Adipose tissue (tissue), 3 donors: ENCODE data around the gene TMSB4X. TPM values are rescaled to one million over a fixed set of nuclear protein-coding genes. Genes with fewer than 3 reads are reported as not detected.
"Not testable (repeated sequence)": the region's sequence is repeated elsewhere in the genome, so short reads cannot be mapped to it uniquely, and the experiment has no call there.

Experiments
- H3K27ac ChIP-seq: one replicate; pipeline ENCODE4 v1.5.1; 2013; ENCODE audit warnings: low read depth, low read length
- WGBS, 3 donors: extraction: QIAGEN DNeasy Blood & Tissue Kit; methylation state at CpG; one replicate each; pipeline ENCODE4 v1.1.7; 2013; 5-methylcytosine and 5-hydroxymethylcytosine counted together
- polyA plus RNA-seq, 3 donors: library from polyadenylated mRNA; stranded (reverse); fragments of 200-250 nt; gene quantifications; one replicate each; pipeline ENCODE4 v1.2.3, GENCODE V29; 2013
- donor health status: healthy with polysubstance abuse.
- donor health status: Bipolar disorder and iron deficiency.
- donor health status: healthy.

Gene TMSB4X
- polyA plus RNA-seq, 3 donors = 1,590 to 13,149 (median 4,716) TPM

DNA sequence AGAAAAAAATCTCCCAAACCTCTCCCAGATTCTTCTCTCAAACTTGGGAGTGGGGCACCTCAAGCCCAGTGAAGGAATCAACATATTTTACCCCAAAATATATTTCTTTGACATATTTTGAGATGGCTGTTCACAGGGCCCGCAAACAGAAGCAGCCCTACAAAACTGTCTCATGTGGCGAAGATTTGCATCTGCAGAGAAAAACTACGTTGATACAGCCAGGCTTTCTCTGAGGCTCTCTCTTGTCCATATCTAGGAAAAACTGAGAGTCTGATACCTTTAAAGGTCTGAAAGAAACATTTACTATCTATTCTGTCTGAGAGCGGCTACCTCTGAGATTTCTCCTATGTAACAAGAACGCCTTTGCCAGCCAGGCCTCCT is 23.3 kb upstream of the TMSB4X start:
- H3K27ac ChIP-seq = no peak overlapping the region
- WGBS, 3 donors = 85 to 91% (median 87%) methylated on average over 5 of the region's 5 CpGs

DNA sequence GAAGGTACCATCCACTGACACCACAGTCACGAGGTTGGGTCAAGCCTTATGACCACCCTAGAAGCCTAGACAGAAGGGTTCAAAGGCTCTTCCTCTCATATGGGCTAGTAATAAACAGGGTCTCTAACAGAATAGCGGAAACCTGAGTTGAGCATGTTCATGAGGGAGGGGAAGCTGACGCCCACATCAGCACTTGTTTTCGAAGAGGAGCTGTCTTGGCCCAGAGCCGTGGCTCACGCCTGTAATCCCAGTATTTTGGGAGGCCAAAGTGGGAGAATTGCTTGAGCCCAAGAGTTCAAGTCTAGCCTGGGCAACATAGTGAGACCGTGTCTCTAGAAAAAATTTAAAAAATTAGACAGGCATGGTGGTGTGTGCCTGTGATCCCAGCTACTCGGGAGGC is 21.5 kb upstream of the TMSB4X start:
- no peak overlapping the region for H3K27ac ChIP-seq
- 85 to 92% (median 85%) methylated on average over 8 of the region's 8 CpGs for WGBS, 3 donors

DNA sequence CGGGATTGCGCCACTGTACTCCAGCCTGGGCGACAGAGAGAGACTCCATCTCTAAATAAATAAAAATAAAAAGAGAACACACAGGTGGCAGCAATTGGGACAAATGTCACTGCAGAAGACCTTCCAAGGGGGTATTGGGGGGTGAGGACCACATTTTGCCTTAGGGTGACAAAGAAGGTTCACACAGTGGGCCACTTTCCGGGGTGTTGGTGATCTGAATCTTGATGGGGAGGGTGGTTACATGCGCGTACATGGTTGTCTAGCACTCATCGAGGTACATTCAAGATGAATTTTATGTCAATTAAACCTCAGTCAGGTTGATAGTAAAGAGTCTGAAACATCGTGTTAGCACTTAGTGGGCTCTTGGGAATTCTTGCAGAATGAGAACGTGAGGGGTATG is 20.5 kb upstream of the TMSB4X start:
- 83 to 91% (median 84%) methylated on average over 9 of the region's 9 CpGs for WGBS, 3 donors
- no peak overlapping the region for H3K27ac ChIP-seq

DNA sequence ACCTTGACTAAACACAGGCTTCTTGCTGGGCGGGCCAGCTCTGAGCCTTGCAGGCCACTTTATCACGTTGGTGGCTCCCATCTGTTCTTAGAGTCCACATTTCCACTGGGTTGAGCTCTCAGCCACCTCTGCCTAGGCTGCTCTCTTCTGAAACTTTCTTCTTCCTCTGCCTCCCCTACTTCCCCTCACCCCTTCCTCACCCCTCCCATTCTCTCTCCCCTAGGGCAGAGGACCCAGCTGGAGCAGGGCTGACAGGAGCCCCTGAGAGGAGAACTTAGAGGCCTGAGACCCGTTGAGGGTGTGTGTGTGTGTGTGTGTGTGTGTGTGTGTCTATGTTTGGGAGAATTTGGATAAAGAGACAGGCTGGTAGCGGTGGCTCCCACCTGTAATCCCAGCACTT is 19.9 kb upstream of the TMSB4X start:
- WGBS, 3 donors = 53 to 88% (median 69%) methylated on average over 3 to 4 of the region's 4 CpGs

DNA sequence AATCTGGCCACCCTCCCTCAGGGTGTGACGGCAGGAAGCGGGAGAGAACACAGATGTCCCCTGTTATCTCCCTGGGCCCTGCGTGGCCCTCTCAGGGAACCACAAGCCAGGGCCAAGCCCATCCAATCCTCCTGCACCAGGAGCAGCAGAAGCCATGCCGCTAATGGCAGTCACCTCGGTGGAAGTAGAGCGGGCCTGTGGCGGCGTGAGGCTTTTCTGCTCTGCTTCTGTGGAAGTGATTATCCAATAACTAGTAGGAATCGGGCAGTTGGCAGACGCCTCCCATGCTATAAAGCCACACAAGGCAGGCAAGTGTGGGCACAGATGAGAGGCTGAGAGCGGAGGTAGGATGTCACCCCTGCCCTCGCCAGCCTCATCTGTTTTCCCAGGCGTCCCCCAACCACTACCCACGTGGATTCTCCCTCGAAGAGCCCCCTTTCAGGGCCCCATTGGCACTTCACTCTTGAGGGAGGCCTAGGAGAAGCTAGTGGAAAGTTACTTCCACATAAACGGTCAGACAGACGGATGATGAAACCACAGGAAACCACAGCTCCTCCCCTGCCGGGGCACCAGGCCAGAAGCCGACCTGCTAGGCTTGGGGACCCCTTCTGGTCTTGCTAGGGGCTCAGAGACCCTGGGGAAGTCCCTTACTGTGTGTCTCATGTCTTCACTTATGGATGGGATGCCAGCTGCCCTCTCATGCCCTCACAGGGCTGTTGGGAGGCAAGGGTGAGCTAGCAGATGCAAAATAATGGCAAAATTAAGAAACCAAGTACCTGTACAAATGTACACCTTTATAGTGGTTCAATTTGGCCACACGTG is 18.8 kb upstream of the TMSB4X start:
- WGBS, 3 donors = 29 to 52% (median 41%) methylated on average over 18 to 20 of the region's 20 CpGs
- H3K27ac ChIP-seq = no peak overlapping the region

More for the DNA sequence above, 19.9 kb upstream of the TMSB4X start:
- no peak overlapping the region for H3K27ac ChIP-seq

DNA sequence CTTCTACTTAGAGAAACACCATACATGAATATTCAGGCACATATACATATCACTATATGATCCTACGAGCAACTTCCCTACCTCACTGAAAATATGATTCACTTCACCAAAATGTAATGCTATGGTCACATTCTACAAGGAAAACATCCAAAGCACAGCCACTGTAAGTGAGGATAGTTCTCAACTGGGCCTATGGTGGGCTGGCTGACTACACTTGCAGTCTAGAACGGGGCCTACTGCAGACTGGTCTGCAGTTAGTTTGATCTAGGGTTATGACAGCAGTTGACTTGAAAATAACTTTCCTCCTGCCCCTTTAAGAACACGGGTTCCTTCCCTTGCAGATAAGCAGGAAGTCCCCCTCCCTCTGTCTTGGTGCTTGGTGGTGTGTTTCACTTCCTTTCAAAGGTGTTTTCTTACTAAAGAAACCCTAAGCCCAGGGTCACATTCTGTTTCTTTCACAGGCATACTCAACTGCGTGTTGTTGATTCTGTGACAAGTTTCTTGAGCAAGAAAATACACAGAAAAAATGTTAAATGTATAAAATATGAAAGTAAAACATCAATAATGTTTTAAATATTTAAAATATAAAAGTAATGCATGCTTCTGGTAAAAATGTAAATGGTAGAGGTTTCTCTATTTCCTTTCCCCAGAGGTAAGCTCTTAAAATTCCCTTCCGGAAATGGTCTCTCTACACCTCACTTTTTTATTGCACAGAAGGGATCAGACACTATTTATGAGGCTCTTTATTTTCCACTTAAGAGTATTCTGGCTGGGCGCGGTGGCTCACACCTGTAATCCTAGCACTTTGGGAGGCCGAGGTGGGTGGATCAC is 18.0 kb upstream of the TMSB4X start:
- WGBS, 3 donors = 42 to 61% (median 52%) methylated on average over 8 of the region's 8 CpGs
- H3K27ac ChIP-seq = no peak overlapping the region

DNA sequence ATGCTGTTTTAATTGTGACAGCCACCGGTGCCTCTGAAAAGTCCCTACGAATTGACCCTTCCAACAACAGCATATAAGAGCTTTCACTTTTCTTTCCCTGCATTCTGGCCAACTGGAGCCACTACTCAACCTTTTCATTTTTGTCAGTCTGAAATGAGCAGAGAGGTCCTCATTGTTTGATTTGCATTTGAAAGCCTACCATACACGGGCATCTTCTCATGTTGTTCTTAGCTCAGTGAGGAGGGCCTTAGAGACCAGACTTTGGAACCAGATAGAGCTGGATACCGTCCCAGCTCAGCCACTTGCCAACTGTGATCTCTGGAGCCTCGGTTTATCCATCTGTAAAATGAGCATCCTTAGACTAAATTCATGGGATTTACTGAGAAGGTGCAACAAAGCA is 16.9 kb upstream of the TMSB4X start:
- no peak overlapping the region for H3K27ac ChIP-seq
- 69 to 73% (median 73%) methylated on average over 5 of the region's 5 CpGs for WGBS, 3 donors

DNA sequence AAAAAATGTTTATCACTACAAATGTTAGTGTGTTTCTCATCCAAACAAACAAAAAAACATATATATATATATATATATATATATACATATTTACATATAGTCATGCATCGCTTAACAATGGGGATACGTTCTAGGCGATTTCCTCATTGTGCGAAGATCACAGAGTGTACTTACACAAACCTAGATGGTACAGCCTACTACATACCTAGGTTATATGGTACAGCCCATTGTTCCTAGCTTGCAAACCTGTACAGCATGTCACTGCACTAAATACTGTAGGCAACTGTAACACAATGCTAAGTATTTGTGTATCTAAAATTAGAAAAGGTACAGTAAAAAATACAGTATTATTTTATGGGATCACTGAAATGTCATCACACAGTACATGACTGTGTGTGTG is 16.4 kb upstream of the TMSB4X start:
- no peak overlapping the region for H3K27ac ChIP-seq
- 85 to 94% (median 86%) methylated on average over 4 of the region's 4 CpGs for WGBS, 3 donors

DNA sequence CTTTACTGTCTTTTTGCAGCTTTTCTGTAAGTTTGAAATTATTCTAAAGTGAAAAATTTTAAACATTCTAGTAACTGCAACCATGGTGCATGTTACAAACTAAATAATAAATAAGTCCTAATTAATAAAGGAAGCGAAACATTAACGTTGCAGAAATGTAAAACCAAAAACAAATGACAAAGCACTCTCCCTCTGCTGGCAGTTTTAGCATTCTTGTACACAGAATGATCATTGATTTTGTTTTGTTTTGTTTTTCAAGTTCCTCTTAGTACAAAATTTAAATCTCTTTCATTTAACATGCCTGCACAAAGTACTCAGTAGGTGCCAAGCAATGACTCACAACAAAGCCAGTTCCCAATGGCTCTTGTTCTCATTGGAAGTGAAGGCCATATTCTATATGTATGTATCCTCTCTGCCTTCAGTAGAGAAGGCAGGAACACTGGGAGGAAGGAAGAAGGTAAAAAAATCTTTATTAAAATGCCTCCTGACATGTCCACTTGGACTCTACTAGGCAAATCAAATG is 13.7 kb upstream of the TMSB4X start:
- no peak overlapping the region for H3K27ac ChIP-seq
- WGBS, 3 donors = 46 to 75% (median 61%) methylated on average over 2 of the region's 2 CpGs

DNA sequence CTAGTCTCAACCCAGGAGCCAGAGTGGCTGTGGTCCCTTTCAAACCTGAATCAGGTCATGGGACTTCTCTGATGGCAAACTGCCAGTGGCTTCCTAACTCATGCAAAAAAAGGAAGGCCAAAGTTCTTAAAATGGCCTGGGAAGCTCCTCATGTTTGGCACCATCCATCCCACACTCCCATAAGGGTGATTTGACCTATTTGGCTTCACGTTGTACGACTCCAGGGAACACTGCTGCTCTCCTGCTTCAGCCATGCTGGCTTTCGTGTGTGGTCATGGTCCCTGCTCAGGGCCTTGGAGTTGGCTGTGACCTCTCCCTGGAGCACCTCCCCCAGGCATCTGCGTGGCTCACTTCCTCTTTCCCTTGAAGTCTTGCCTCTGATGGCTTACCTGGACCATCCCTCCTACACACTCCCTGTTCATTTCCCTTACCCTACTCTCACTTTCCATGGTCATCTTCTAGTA is 12.8 kb upstream of the TMSB4X start:
- 67 to 82% (median 72%) methylated on average over 4 of the region's 4 CpGs for whole genome bisulfite sequencing, 3 donors
- H3K27ac ChIP-seq = no peak overlapping the region

DNA sequence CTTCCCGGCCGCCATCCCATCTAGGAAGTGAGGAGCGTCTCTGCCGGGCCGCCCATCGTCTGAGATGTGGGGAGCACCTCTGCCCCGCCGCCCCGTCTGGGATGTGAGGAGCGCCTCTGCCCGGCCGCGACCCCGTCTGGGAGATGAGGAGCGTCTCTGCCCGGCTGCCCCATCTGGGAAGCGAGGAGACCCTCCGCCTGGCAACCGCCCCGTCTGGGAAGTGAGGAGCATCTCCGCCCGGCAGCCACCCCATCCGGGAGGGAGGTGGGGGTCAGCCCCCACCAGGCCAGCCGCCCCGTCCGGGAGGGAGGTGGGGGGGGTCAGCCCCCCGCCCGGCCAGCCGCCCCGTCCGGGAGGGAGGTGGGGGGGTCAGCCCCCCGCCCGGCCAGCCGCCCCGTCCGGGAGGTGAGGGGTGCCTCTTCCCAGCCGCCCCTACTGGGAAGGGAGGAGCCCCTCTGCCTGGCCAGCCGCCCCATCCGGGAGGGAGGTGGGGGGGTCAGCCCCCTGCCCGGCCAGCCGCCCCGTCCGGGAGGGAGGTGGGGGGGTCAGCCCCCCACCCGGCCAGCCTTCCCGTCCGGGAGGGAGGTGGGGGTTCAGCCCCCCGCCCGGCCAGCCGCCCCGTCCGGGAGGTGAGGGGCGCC is 11.6 kb upstream of the TMSB4X start:
- 86 to 99% methylated on average over 17 to 23 of the region's 52 CpGs; no CpG with 5 or more reads in 1 of the 3 donors for WGBS, 3 donors
- not testable (repeated sequence) for H3K27ac ChIP-seq

DNA sequence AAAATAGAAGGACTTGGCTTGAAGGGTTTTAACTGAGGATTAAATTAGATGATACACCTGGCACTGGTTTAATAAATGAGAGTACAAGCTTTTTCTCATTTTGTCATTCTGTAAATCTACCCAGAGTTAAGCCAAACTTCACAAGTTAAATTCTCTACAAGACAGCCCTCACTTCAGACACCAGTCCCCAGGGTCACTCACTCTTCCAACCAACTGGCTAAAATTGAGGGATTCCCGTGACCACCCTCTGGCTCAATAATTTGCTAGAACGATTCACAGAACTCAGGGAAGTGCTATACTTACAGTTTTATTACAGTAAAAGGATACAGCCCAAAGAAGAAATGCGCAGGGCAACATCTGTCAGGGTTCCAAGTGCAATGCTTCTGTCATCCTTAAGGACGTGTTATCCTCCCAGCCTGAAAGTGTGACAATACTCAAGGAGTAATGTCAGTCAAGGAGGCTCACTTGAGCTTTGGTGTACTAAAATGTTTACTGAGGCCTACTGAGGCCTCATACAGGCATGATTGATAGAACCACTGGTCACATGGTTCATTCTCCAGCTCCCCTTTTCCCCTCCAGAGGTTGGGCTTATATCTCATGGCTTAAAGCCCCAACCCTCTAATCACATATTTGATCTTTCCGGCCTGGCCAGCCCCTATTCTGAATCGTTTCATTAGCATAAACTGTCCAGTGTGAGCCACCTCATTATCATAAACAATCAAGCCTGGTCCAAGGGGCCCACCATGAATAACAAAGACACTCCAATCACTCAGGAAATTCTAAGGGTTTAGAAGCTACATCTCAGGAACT is 9.6 kb upstream of the TMSB4X start:
- 83 to 88% (median 84%) methylated on average over 6 of the region's 6 CpGs for WGBS, 3 donors
- H3K27ac ChIP-seq = no peak overlapping the region

DNA sequence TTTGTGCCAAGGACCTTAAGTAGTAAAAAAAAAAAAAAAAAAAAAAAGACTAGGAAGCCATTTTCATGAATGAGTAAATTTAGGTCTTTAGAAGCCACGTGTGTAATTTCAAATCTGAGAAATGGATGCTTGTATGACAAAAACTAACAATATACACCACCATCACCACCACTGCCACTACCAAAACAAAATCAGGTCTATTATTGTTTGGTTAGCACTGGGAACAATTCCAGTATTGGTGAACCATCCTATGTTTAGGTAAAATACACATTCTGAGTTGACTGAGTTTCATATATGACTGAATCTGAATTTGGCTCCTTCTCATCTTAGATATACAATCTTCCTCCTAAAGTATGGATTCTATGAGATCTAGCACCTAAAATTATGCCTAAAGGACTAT is 8.8 kb upstream of the TMSB4X start:
- 69 to 93% (median 82%) methylated on average over 1 of the region's 1 CpG for WGBS, 3 donors
- no peak overlapping the region for H3K27ac ChIP-seq

DNA sequence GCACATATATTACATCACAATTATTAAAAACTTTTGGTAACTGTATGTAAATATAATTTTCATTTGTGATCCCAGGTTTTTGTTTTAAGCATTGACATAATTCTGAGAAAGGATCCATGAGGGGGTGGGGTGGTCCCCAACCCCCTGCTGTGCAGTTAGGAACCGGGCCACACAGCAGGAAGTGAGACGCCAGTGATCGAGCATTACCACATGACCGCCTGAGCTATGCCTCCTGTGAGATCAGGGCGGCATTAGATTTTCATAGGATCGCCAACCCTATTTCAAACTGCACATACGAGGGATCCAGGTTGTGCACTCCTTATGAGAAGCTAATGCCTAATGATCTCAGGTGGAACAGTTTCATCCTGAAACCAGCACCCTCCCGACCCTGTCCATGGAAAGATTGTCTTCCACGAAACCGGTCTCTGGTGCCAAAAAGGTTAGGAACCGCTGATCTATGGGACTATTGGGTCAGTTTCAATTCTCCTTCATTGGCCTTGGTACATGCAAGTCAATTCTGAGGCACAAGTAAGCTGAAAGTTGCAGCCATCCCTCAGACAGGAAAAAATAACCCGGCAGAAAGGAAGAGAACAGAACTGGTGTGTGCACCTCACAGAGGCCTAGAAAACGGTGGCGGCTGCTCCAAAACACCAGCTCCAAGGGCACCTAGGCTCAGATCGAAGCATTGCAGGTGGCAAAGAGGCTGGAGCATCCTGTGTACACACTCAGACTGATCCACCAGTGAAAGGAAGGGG is 7.0 kb upstream of the TMSB4X start:
- 61 to 83% (median 76%) methylated on average over 14 to 15 of the region's 15 CpGs for WGBS, 3 donors
- H3K27ac ChIP-seq = no peak overlapping the region

DNA sequence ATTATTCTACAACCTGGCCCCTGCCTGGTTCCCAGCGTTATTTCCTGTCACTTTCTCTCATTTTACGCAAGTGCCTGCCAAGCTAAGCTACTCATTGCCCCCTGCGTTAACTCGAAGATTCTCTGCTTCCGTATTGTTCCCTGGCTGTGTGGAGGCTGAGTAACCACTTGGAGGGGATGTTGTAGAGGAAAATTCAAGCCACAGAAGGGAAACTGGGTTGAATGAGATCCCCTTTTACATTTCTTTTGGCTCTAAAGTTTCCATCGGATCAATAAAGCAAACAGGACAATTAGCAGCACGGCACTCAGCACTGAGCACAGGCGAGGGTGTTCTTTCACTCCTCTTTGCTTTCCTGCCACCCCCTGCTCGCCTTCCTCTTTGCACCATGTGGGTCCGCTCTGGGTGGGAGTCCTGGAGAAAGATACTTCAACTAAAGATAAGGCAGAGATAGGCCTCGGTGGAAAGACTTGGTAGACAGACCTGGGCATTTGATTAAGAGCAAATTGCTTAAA is 4.2 kb upstream of the TMSB4X start:
- WGBS, 3 donors = 5 to 22% (median 5%) methylated on average over 11 of the region's 11 CpGs
- H3K27ac ChIP-seq = no peak overlapping the region

DNA sequence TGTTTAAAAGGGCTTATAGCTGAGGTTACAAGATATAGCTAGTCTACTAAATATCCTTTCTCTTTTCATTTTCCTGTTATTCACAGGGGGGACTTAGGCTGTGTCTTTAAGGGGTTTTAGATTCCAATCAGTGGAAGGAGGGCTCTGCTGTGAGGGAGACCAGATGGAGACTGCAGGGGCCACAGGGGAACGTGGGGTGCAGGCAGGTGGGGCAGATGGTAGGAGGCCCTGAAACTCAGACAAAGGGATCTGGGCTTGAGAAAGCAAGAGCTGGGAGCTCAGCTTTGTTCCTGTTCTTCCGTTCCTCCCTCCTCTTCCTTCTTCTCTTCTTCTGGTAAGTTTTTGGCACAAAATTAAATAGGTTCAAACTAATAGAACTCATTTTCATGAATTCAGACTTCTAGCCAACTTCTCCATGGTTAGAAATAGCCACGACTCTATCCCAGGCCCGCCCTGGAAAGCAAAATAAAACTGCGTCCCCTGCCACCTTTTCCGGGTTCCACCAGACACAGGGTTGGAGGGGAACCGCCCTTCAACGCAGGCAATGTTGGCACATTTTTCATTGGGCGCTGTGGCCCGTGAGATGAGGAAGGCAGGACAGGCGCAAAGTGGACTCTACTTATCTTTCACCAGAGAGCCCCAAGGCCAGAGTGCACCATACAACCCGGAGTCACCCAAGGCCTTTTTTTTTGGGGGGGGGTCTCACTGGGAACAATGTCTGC is 3.5 kb upstream of the TMSB4X start:
- no peak overlapping the region for H3K27ac ChIP-seq
- WGBS, 3 donors = 35 to 58% (median 41%) methylated on average over 10 to 12 of the region's 12 CpGs

DNA sequence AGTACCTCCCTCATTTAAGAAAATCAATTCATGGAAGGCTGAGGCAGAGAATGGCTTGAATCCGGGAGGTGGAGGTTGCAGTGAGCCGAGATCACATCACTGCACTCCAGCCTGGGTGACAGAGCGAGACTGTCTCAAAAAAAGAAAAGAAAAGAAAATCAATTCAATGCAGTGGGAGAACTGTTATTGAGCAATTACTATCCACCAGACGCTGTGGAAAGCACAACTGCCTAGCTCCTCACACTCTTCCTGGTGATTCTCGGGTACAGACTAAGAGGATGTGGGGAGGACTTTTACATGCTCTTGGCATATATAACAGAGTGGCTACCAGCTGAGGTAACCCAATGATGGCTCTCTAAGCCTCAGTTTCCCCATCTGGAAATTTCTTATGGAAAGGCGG is 2.7 kb upstream of the TMSB4X start:
- no peak overlapping the region for H3K27ac ChIP-seq
- 39 to 63% (median 43%) methylated on average over 6 of the region's 6 CpGs for WGBS, 3 donors
